ENCODE data around the gene GLB1L2. TPM values are rescaled to one million over a fixed set of nuclear protein-coding genes. Genes with fewer than 3 reads are reported as not detected.

GLB1L2 gene
- total and polyA plus RNA-seq, 2 experiments from 2014 or later = 3.3 to 12.3 TPM

DNA sequence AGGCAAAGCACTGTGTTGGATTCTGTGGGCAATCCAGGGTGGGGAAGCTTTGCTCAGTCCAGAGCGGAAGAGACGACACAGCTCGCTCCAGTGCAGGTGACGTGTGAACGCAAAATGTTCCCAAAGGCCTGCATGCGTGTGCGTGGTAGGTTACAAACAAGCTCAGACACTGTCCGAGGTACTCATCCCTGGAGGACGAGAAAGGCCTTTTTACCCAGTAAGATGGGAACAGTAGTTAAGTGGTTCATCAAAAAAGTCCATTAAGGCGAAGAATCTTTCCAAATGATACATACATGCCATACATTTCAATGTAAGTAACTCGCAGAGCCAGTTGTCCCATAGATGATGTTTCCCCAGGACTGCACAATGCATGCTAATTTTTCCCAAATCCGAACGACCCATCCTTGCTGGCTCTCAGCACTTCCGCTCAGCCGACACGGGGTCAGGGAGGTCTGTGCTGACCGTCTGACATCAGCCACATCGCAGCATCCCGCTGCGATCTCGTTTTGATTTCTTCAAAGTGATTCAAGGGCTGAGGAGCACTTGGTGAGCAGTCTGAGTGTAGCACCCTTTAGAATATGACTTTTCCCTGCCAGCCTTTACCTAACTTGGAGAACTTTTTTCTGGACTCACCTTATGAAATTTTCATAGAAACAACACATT, 61.3 kb downstream of the GLB1L2 start (continued):
- TF ChIP-seq REST (IDR thresholded peaks at IDR 0.05; ENCODE audit: unreplicated experiment) (no peak), ETS1 (IDR thresholded peaks at IDR 0.05) (no peak), ZNF114 (CRISPR knock-in tag; IDR thresholded peaks at IDR 0.05) (no peak), EZH2 (IDR thresholded peaks at IDR 0.05; ENCODE audit: low read depth, unreplicated experiment) (no peak), NANOG (IDR thresholded peaks at IDR 0.05; ENCODE audit: borderline replicate concordance) (no peak), ZNF331 (CRISPR knock-in tag; IDR thresholded peaks at IDR 0.05; ENCODE audit: low read depth) (no peak), CTCF (conservative IDR thresholded peaks at IDR 0.05; ENCODE audit: low read depth in 2 of 2) (no peak), CREB1 (CRISPR knock-in tag; IDR thresholded peaks at IDR 0.05; ENCODE audit: low read depth) (no peak), POLR2AphosphoS5 (IDR thresholded peaks at IDR 0.05; ENCODE audit: low read depth) (no peak)

DNA sequence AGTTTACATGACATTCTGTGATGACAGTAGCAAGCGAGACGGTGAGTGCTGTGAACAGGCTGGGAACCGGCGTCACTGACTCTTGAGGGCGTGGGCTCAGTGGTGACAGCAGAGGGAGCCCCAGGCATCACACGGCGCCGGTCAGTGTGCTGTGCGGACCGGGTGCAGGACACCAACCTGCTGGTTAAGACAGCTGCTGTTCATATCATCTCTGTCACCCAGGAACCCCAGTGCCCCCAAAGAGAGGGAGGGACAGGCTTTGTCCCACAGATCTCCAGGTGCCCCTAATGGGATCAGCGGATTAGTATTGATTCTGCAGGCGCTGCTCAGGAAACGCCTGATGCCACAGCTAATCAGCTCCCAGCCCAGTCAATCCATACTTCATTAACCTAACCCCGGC, 61.9 kb downstream of the GLB1L2 start:
- no peak overlapping the region for H2AFZ ChIP-seq
- Mint-ChIP-seq H3K27me3 (ENCODE audit: insufficient read depth, low read depth, poor library complexity) (peaks cover 6% of the 10 kb centered on the region), H3K36me3 (ENCODE audit: low read depth) (peaks cover 13% of the 10 kb centered on the region), H3K9me3 (no peaks in the 10 kb centered on the region; the same call in 1 of the 3 replicates), H3K27ac (no peak overlapping the region), H3K4me1 (peaks cover 4% of the 10 kb centered on the region; the same call in 2 of the 3 replicates), H3K4me3 (no peak overlapping the region)
- H3K79me2 ChIP-seq (replicated peaks; ENCODE audit: insufficient read depth) = peaks cover 18% of the 10 kb centered on the region; the same call in 1 of the 2 replicates
- no peaks in the 10 kb centered on the region for H3K9me2 ChIP-seq (ENCODE audit: insufficient read depth)
- no peak overlapping the region for H3K27ac ChIP-seq (ENCODE audit: low read depth)
- no peaks in the 10 kb centered on the region for H3F3A ChIP-seq (replicated peaks; ENCODE audit: low read depth)
- H4K20me1 ChIP-seq (replicated peaks; ENCODE audit: insufficient read depth) = peaks cover 23% of the 10 kb centered on the region
- H3K36me3 ChIP-seq (ENCODE audit: insufficient read depth) = no peaks in the 10 kb centered on the region
- DNase-seq (ENCODE audit: low spot score) = peak; percentile 62
- no peak for TF ChIP-seq STAT1 (IDR thresholded peaks at IDR 0.05; ENCODE audit: unreplicated experiment)
- TF ChIP-seq EZH2 (IDR thresholded peaks at IDR 0.05; ENCODE audit: low read depth, unreplicated experiment) = no peak
- TF ChIP-seq CTCF (conservative IDR thresholded peaks at IDR 0.05; ENCODE audit: low read depth in 2 of 2) = peak; percentile 41 to 73
- peak; percentile 88 for ATAC-seq
- H3K27me3 ChIP-seq (ENCODE audit: insufficient read depth) = no peaks in the 10 kb centered on the region
- no peak overlapping the region for H3K4me2 ChIP-seq
- no peak overlapping the region for H3K4me3 ChIP-seq
- H3K4me1 ChIP-seq (ENCODE audit: insufficient read depth) = no peaks in the 10 kb centered on the region

Measured in GM23338 (cell line).